ENCODE measurements around the gene FEM1B. TPM values are rescaled to one million over a fixed set of nuclear protein-coding genes. Genes with fewer than 3 reads are reported as not detected.

The FEM1B gene
- total and polyA plus RNA-seq, 7 donors = 23.5 to 188 (median 69.3) TPM

- H3K27ac ChIP-seq = peak overlapping the region; percentile 97
- ATAC-seq = peak in 2 of 4 donors; percentile 13 to 18
- peaks cover 50% of the 10 kb centered on the region for H3K4me1 ChIP-seq
- peaks cover 4 to 5% of the 10 kb centered on the region in 2 donors for H3K36me3 ChIP-seq (ENCODE audit: insufficient read depth in 1 of 2, low read depth in 1 of 2)
- 51 to 61% (median 53%) methylated on average over 3 of the region's 3 CpGs for WGBS, 3 donors
- no peak for DNase-seq
- no peaks in the 10 kb centered on the region for H3K9me3 ChIP-seq
- intact Hi-C loops (cut with DNase I) = loop anchor here in 1 of 2 donors (10.0 kb wide), 1 partner anchor 1200 kb away; no protein-coding TSS in a partner anchor
- H3K27me3 ChIP-seq (ENCODE audit: insufficient read depth in 3 of 3, low read length in 2 of 3) = no peaks in the 10 kb centered on the region
- TF ChIP-seq CTCF (IDR thresholded peaks at IDR 0.05) = no peak
- peak overlapping the region; percentile 85 for H3K4me3 ChIP-seq
Observed at GRCh38 chr15:68275165-68275746, 2.3 kb upstream of the FEM1B start.

GRCh38 chr15:68276668-68277067 lies 877 bp upstream of the FEM1B start:
- peaks cover 58% of the 10 kb centered on the region for H3K4me1 ChIP-seq
- ATAC-seq = no peak
- no peak for TF ChIP-seq CTCF (IDR thresholded peaks at IDR 0.05)
- peak overlapping the region; percentile 85 for H3K4me3 ChIP-seq
- 12 to 24% (median 13%) methylated on average over 3 of the region's 3 CpGs for WGBS, 3 donors
- peaks cover 5 to 9% of the 10 kb centered on the region in 2 donors for H3K36me3 ChIP-seq (ENCODE audit: insufficient read depth in 1 of 2, low read depth in 1 of 2)
- H3K27me3 ChIP-seq (ENCODE audit: insufficient read depth in 3 of 3, low read length in 2 of 3) = no peaks in the 10 kb centered on the region
- no peak for DNase-seq
- intact Hi-C loops (cut with DNase I) = loop anchor here in 1 of 2 donors (2.0 to 10.0 kb wide), 2 partner anchors 544 to 1202 kb away; partner anchors contain the start of gene ANP32A
- peak overlapping the region; percentile 97 for H3K27ac ChIP-seq
- H3K9me3 ChIP-seq = no peaks in the 10 kb centered on the region

GRCh38 chr15:68277131-68277602 lies 378 bp upstream of the FEM1B start:
- no peak for TF ChIP-seq CTCF (IDR thresholded peaks at IDR 0.05)
- intact Hi-C loops (cut with DNase I) = loop anchor here in 1 of 2 donors (2.0 to 10.0 kb wide), 2 partner anchors 544 to 1202 kb away; partner anchors contain the start of gene ANP32A
- Histone ChIP-seq H3K4me3 (peak overlapping the region; percentile 85), H3K4me1 (peaks cover 60% of the 10 kb centered on the region), H3K27ac (peak overlapping the region; percentile 97), H3K9me3 (no peaks in the 10 kb centered on the region), H3K36me3 (ENCODE audit: insufficient read depth in 1 of 2, low read depth in 1 of 2) (peaks cover 5 to 9% of the 10 kb centered on the region in 2 donors), H3K27me3 (ENCODE audit: insufficient read depth in 3 of 3, low read length in 2 of 3) (no peaks in the 10 kb centered on the region)
- WGBS, 3 donors = 0% methylated on average over 25 of the region's 25 CpGs
- no peak for DNase-seq
- peak; percentile 0 to 42 (median 4) for ATAC-seq

- H3K36me3 ChIP-seq (ENCODE audit: insufficient read depth in 1 of 2, low read depth in 1 of 2) = peaks cover 5 to 9% of the 10 kb centered on the region in 2 donors
- peak overlapping the region; percentile 85 for H3K4me3 ChIP-seq
- H3K4me1 ChIP-seq = peaks cover 62% of the 10 kb centered on the region
- H3K27ac ChIP-seq = peak overlapping the region; percentile 97
- TF ChIP-seq CTCF (IDR thresholded peaks at IDR 0.05) = no peak
- DNase-seq = no peak
- no peaks in the 10 kb centered on the region for H3K9me3 ChIP-seq
- 0 to 1% (median 0%) methylated on average over 19 to 22 of the region's 22 CpGs for WGBS, 3 donors
- intact Hi-C loops (cut with DNase I) = loop anchor here in 1 of 2 donors (10.0 kb wide), 1 partner anchor 1203 kb away; no protein-coding TSS in a partner anchor
- peak in 1 of 4 donors; percentile 62 for ATAC-seq
- H3K27me3 ChIP-seq (ENCODE audit: insufficient read depth in 3 of 3, low read length in 2 of 3) = no peaks in the 10 kb centered on the region
Observed at GRCh38 chr15:68278345-68278594, 725 bp downstream of the FEM1B start.
